PC-9 (cell line): ENCODE results near the gene CLSTN1. TPM values are rescaled to one million over a fixed set of nuclear protein-coding genes. Genes with fewer than 3 reads are reported as not detected.
A peak's percentile ranks its signal among the peaks of the same experiment; 100 is the strongest.

Experiments used
- BruUV-seq: library from RNA; stranded (reverse); fragments of 400-500 nt; replicated peaks from 2 replicates; lab custom pipeline; 2021; lab: Mats Ljungman, UMichigan
- CTCF ChIA-PET: fragments of 300-600 bp; sonication (Branson Sonifier 250); formaldehyde crosslinking; loops from one replicate; lab custom pipeline; 2022; ENCODE audit warnings: antibody characterized with exemption; lab: Charles Lee
- POLR2A ChIA-PET: fragments of 300-600 bp; sonication (Branson Sonifier 250); formaldehyde crosslinking; loops from one replicate; lab custom pipeline; 2022; ENCODE audit warnings: antibody characterized with exemption; ENCODE audit not compliant: unreplicated experiment; lab: Charles Lee
- DNase-seq, 2 experiments: peaks; one replicate each; pipeline versions ENCODE4 v3.0.0 to v3.0.0-alpha.2; 2015 to 2022; ENCODE audit warnings: mixed read lengths in 1 of 2
- H2AFZ ChIP-seq: fragments of 200-600 bp; sonication (generic); 2 replicates; pipeline ENCODE4 v1.8.1; 2017; ENCODE audit warnings: antibody characterized with exemption
- H3F3A ChIP-seq: fragments of 200-600 bp; sonication (generic); 2 replicates; pipeline ENCODE4 v1.8.1; 2017; ENCODE audit warnings: antibody characterized with exemption, mild to moderate bottlenecking, low read depth; ENCODE audit not compliant: insufficient read depth
- H3K27ac ChIP-seq: fragments of 200-600 bp; sonication (generic); 2 replicates; pipeline ENCODE4 v1.6.1; 2016; ENCODE audit warnings: mixed run types
- H3K27me3 ChIP-seq: fragments of 200-600 bp; sonication (generic); 2 replicates; pipeline ENCODE4 v1.6.1; 2016; ENCODE audit warnings: low read depth, mixed run types; ENCODE audit not compliant: insufficient read depth
- H3K36me3 ChIP-seq: fragments of 200-600 bp; sonication (generic); 2 replicates; pipeline ENCODE4 v1.6.1; 2016; ENCODE audit warnings: low read depth, mixed run types
- H3K4me1 ChIP-seq: fragments of 200-600 bp; sonication (generic); replicated peaks from 2 replicates; pipeline ENCODE4 v1.6.1; 2016; ENCODE audit warnings: mixed run types; ENCODE audit not compliant: insufficient read depth
- H3K4me2 ChIP-seq: fragments of 200-600 bp; sonication (generic); 2 replicates; pipeline ENCODE4 v1.6.1; 2017; ENCODE audit warnings: mixed run types
- H3K4me3 ChIP-seq: fragments of 200-600 bp; sonication (generic); 2 replicates; pipeline ENCODE4 v1.6.1; 2016; ENCODE audit warnings: mixed run types
- H3K79me2 ChIP-seq: fragments of 200-600 bp; sonication (generic); 2 replicates; pipeline ENCODE4 v1.6.1; 2017; ENCODE audit warnings: low read depth, mixed run types
- H3K9me2 ChIP-seq: fragments of 200-600 bp; sonication (generic); 2 replicates; pipeline ENCODE4 v1.8.1; 2017; ENCODE audit warnings: mild to moderate bottlenecking; ENCODE audit not compliant: insufficient read depth
- H3K9me3 ChIP-seq: fragments of 200-600 bp; sonication (generic); 2 replicates; pipeline ENCODE4 v1.8.1; 2016; ENCODE audit warnings: low read depth; ENCODE audit not compliant: insufficient read depth
- H4K20me1 ChIP-seq: fragments of 200-600 bp; sonication (generic); 2 replicates; pipeline ENCODE4 v1.8.1; 2017; ENCODE audit not compliant: insufficient read depth
- CTCF ChIP-seq: fragments of 200-600 bp; sonication (generic); conservative IDR thresholded peaks from 2 replicates; pipeline ENCODE4 v1.6.1; 2017; ENCODE audit warnings: mixed run types, antibody characterized with exemption, mild to moderate bottlenecking, moderate library complexity
- EZH2 ChIP-seq: fragments of 200-600 bp; sonication (generic); IDR thresholded peaks from 2 replicates; pipeline ENCODE4 v1.8.0; 2017; ENCODE audit warnings: antibody characterized with exemption, low read depth
- intact Hi-C: fragments of 100-400 bp; cut with micrococcal nuclease; formaldehyde crosslinking; loops from one replicate; pipeline ENCODE4 v1.10.0; 2022; ENCODE audit not compliant: unreplicated experiment
- total RNA-seq: library from RNA; stranded (reverse); gene quantifications from 2 replicates; pipeline ENCODE4 v1.2.3, GENCODE V29; 2021

The CLSTN1 gene
- total RNA-seq, 1 experiment from 2014 or later = 140 TPM

GRCh38 chr1:9787702-9788101, 36.1 kb downstream of the CLSTN1 start:
- Histone ChIP-seq H3K4me3 (no peak overlapping the region), H3F3A (no peaks in the 10 kb centered on the region), H3K27me3 (no peaks in the 10 kb centered on the region), H3K9me3 (no peaks in the 10 kb centered on the region), H2AFZ (no peak overlapping the region), H3K79me2 (peaks cover 34% of the 10 kb centered on the region), H3K9me2 (no peaks in the 10 kb centered on the region), H3K27ac (no peak overlapping the region), H4K20me1 (peaks cover 13% of the 10 kb centered on the region), H3K36me3 (no peaks in the 10 kb centered on the region), H3K4me1 (no peaks in the 10 kb centered on the region), H3K4me2 (no peak overlapping the region)
- TF ChIP-seq CTCF (no peak), EZH2 (no peak)
- no TSS peak for BruUV-seq
- DNase-seq = no peak
- ChIA-PET CTCF (no interaction called here), POLR2A (no interaction called here)
- intact Hi-C loops = no loop called here

GRCh38 chr1:9785406-9785805, 38.4 kb downstream of the CLSTN1 start:
- ChIA-PET POLR2A (no interaction called here), CTCF (no interaction called here)
- H3K36me3 ChIP-seq = no peaks in the 10 kb centered on the region
- intact Hi-C loops = no loop called here
- no peak overlapping the region for H3K4me3 ChIP-seq
- H3K4me2 ChIP-seq = no peak overlapping the region
- no peak for TF ChIP-seq CTCF
- no peak for TF ChIP-seq EZH2
- no peak for DNase-seq
- peaks cover 5% of the 10 kb centered on the region for H4K20me1 ChIP-seq
- H3K9me3 ChIP-seq = no peaks in the 10 kb centered on the region
- H3K9me2 ChIP-seq = no peaks in the 10 kb centered on the region
- H3K79me2 ChIP-seq = peaks cover 28% of the 10 kb centered on the region; the same call in 1 of the 2 replicates
- H3K27ac ChIP-seq = no peak overlapping the region
- no peaks in the 10 kb centered on the region for H3F3A ChIP-seq
- BruUV-seq = no TSS peak
- no peaks in the 10 kb centered on the region for H3K4me1 ChIP-seq
- H3K27me3 ChIP-seq = no peaks in the 10 kb centered on the region
- no peak overlapping the region for H2AFZ ChIP-seq

GRCh38 chr1:9784508-9785133, 39.1 kb downstream of the CLSTN1 start:
- DNase-seq = peak; percentile 37 to 39
- Histone ChIP-seq H3K36me3 (no peaks in the 10 kb centered on the region), H2AFZ (no peak overlapping the region), H3K4me2 (no peak overlapping the region), H3K4me1 (no peaks in the 10 kb centered on the region), H3K27ac (no peak overlapping the region), H3K27me3 (no peaks in the 10 kb centered on the region), H3F3A (no peaks in the 10 kb centered on the region), H3K79me2 (0 out of 2 replicates have a peak, but pooled peaks cover 23% of the 10 kb centered on the region), H4K20me1 (peaks cover 5% of the 10 kb centered on the region), H3K9me2 (no peaks in the 10 kb centered on the region), H3K4me3 (no peak overlapping the region), H3K9me3 (no peaks in the 10 kb centered on the region)
- ChIA-PET POLR2A (no interaction called here), CTCF (interaction anchor here (0.7 to 1.1 kb wide), 6 partner anchors 19 to 340 kb away, joined by 3 to 13 read pairs (median 3); no protein-coding TSS in a partner anchor)
- intact Hi-C loops = loop anchor here (1.0 kb wide), 1 partner anchor 83 kb away; no protein-coding TSS in a partner anchor
- TF ChIP-seq EZH2 = no peak
- TF ChIP-seq CTCF = peak; percentile 80
- no TSS peak for BruUV-seq
